GM12891 (cell line): ENCODE measurements around the gene BRCA1.
"Not testable (repeated sequence)": the region's sequence is repeated elsewhere in the genome, so short reads cannot be mapped to it uniquely, and the experiment has no call there.

Experiments used
- DNase-seq: peaks from one replicate; pipeline ENCODE4 v3.0.0; 2011; ENCODE audit warnings: low spot score; ENCODE audit not compliant: insufficient read length
- FAIRE-seq: peaks from 2 replicates; lab custom pipeline; 2011; peaks lifted over from hg19 to GRCh38; lab: Jason Lieb, UNC
- PAX5 ChIP-seq: IDR thresholded peaks from 2 replicates; pipeline ENCODE4 v1.6.1; 2011; ENCODE audit warnings: low read length, moderate library complexity, mild to moderate bottlenecking; ENCODE audit not compliant: insufficient read depth, severe bottlenecking
- POLR2A ChIP-seq: IDR thresholded peaks from 2 replicates; pipeline ENCODE4 v1.6.1; 2011; ENCODE audit warnings: low read depth, low read length, control low read depth
- POLR2AphosphoS5 ChIP-seq: IDR thresholded peaks from 2 replicates; pipeline ENCODE4 v1.6.1; 2011; ENCODE audit warnings: low read depth, low read length, control low read depth
- POU2F2 ChIP-seq: IDR thresholded peaks from 2 replicates; pipeline ENCODE4 v1.6.1; 2011; ENCODE audit warnings: low read depth, mild to moderate bottlenecking, control low read depth, low read length, moderate library complexity
- SPI1 ChIP-seq: IDR thresholded peaks from 2 replicates; pipeline ENCODE4 v1.6.1; 2011; ENCODE audit warnings: low read depth, low read length, control low read depth
- TAF1 ChIP-seq: IDR thresholded peaks from 2 replicates; pipeline ENCODE4 v1.6.1; 2011; ENCODE audit warnings: low read depth, low read length, control low read depth

Gene BRCA1

DNA sequence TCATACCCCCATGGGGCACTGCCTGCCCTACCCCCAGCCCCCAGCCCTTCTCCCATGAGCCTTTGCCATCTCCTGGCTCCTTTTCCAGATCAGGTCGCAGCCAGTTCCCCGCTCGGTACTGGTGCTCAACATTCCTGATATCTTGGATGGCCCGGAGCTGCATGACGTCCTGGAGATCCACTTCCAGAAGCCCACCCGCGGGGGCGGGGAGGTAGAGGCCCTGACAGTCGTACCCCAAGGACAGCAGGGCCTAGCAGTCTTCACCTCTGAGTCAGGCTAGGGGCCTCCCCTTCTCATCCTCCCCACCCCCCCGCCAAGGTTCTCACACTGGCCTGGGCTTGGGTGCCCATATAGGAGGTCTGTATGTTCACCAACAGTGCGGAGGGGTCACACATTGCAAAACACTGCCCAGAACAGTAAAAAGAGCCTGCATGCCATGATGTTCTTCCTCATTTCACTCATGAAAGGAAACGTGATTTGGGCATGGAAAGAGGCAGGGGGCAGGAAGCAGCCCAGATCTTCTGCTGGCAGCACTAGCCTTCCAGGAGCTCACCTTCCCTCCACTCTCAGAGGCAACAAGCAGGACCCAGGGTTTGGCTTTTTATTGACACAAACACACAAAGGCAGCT is 111.0 kb downstream of the BRCA1 start:
- DNase-seq (no peak), FAIRE-seq (no peak)
- TF ChIP-seq POLR2AphosphoS5: no peak
- no peak for TF ChIP-seq PAX5
- TF ChIP-seq TAF1: no peak
- no peak for TF ChIP-seq SPI1
- TF ChIP-seq POLR2A: no peak
- TF ChIP-seq POU2F2: no peak

DNA sequence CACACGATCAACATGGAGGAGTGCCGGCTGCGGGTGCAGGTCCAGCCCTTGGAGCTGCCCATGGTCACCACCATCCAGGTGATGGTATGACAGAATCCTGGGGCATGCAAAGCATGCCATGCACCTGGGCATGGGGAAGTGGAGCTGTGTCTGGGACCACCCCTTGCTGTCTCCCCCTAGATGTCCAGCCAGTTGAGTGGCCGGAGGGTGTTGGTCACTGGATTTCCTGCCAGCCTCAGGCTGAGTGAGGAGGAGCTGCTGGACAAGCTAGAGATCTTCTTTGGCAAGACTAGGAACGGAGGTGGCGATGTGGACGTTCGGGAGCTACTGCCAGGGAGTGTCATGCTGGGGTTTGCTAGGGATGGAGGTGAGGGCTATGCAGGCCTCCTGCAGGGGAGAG is 111.9 kb downstream of the BRCA1 start:
- FAIRE-seq: no peak
- DNase-seq: no peak
- no peak for TF ChIP-seq PAX5
- TF ChIP-seq SPI1: no peak
- TF ChIP-seq TAF1: no peak

DNA sequence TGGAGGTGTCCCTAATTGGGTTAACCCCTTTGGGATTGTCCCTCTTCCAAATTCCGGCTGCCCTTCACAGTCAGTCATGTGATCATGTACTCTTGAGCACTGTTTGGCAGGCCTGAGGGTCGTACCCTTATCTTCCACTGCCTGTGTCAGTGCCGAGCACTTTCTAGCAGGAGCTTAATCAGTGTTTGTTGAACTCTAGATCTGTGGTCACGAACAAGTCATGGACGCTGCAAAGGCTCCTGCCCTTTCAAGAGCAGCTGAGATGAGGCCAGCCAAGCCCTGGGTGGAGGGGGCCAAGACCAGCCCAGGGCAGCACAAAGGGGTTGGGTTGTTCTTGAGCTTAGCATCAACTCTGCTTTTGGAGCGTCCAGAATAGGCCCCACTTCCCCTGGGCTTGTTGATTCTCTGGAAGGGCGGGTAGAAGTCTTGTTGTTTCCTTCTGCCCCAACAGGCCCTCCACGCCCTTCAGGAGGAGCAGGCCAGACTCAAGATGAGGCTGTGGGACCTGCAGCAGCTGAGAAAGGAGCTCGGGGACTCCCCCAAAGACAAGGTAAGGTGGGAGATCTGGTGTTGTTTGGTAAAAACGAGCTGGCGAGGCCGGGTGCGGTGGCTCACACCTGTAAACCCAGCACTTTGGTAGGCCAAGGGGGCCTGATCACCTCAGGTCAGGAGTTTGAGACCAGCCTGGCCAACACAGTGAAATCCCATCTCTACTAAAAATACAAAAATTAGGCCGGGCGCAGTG is 113.3 kb downstream of the BRCA1 start:
- no peak for FAIRE-seq
- no peak for TF ChIP-seq POLR2AphosphoS5
- TF ChIP-seq POLR2A: no peak
- TF ChIP-seq TAF1: no peak
- TF ChIP-seq SPI1: no peak
- DNase-seq: no peak

DNA sequence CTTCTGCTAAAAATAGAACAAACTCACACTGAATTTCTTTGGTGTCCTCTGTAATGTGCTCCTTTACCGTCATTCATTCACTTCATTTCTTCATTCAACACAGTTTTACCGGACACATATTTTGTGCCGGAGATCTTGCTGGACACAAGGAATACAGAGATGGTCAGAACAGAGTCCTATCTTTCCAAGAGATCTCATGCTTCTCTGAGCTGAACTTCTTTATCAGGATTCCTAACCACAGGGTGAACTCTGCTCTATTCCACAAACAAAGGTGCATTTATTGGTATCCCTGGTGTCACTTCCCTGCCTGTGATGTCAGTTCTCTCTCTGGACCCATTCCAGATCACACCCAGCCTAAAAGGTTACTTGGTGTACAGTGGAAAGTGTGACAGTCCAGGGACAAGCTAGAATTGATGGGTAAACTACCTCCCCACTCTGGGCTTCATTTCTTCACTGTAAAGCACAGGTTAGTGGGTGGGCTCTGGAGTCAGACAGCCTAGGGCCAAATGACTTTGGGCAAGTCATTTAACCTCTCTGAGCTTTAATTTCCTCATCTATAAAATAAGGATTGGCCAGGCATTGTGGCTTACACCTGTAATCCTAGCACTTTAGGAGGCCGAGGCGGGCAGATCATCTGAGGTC is 114.4 kb downstream of the BRCA1 start:
- DNase-seq (no peak), FAIRE-seq (no peak)
- no peak for TF ChIP-seq POU2F2
- no peak for TF ChIP-seq TAF1
- TF ChIP-seq PAX5: no peak
- TF ChIP-seq SPI1: no peak
- TF ChIP-seq POLR2A: no peak
- TF ChIP-seq POLR2AphosphoS5: no peak

DNA sequence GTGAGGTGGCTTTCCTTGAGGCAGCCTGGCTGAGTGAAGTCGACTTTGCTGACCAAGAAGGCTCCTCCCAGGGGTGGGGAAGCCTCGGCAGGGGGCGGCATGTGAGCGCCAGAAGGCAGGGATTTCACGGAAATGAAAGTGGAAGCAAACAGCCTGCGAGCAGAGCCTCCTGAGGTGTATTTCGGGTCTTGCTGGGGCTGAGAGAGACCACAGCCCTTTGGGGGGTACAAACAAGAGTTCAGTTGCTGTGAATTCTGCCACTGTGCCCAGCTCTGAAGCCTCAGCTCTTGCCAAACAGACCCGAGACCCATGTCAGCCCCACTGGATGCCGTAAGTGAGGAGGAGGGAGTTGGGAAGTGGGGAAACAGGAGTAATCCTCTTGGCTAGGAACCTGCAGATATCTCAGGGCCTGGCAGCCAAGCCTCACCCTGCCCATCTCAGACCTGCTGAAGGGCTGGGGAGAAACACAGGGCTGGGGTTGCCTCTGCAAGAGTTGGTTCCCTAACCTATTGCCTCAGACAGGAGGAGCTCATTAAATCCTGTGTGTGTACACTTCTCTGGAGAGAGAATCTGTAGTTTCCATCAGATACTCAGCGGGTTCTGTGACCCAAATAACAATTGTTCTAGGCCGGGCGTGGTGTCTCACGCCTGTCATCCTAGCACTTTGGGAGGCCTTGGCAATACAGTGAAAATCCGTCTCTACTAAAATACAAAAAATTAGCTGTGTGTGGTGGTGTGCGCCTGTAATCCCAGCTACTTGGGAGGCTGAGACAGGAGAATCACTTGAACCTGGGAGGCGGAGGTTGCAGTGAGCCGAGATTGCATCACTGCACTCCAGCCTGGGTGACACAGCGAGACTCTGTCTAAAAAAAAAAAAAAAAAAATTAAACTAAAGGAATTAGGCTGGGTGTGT is 118.3 kb downstream of the BRCA1 start, which contains the start of gene IFI35:
TSS of gene IFI35 (plus strand) at position 146 of the 913 bp plus-strand sequence. CDS start at position 310, 164 bp downstream.
- FAIRE-seq (peak; percentile 77), DNase-seq (peak; percentile 74)
- peak; percentile 41 for TF ChIP-seq SPI1
- TF ChIP-seq POLR2AphosphoS5: peak; percentile 74
- peak; percentile 73; the same call in 1 of the 2 replicates for TF ChIP-seq TAF1
- TF ChIP-seq POLR2A: peak; percentile 75
- TF ChIP-seq POU2F2: peak; percentile 14; the same call in 1 of the 2 replicates
- TF ChIP-seq PAX5: no peak

DNA sequence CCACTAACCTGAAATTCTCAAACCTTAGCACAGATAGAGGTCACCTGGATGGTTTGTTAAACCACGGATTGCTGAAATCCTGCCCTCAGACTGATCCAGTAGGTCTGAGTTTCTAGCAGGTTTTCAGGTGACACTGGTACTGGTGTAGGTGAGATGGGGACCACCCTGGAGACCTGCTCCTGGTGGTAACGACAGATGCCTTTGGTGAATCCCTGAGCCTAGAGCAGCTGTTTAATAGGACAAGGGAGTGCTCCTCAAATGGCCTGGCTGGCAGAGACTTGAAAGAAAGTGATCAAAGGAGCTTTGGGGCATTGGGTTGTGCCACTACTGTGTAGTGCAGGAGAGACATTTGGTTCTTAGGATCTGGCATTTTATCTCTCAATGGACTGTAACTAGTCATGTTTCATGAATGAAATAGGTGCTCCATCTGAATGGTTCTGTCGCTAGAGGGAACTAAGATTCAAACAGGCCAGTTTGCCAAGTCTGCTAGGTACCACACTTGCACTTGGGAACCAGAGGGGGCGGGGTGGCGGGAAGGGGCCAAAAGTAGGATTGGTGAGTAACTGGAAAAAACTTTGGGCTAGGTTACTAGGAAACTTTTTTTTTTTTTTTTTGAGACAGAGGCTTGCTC is 121.5 kb downstream of the BRCA1 start:
- no peak for FAIRE-seq
- no peak for DNase-seq

DNA sequence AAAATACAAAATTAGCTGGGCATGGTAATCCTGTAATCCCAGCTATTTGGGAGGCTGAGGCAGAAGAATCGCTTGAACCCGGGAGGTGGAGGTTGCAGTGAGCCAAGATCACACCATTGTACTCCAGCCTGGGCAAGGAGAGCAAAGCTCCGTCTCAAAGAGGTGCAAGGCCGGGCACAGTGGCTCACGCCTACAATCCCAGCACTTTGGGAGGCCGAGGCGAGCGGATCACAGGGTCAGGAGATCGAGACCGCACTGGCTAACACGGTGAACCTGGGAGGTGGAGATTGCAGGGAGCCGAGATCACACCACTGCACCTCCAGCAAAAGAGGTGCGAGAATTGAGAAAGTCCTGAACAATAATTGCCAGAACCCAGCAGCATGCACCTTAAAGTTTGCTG is 124.3 kb downstream of the BRCA1 start:
- TF ChIP-seq POU2F2: 0 out of 2 replicates have a peak, but pooled peaks have one; percentile 19
- peak; percentile 40; the same call in 1 of the 2 replicates for TF ChIP-seq POLR2A
- peak; percentile 23; the same call in 1 of the 2 replicates for TF ChIP-seq POLR2AphosphoS5
- FAIRE-seq, DNase-seq: not testable (repeated sequence)

More for the DNA sequence above, 121.5 kb downstream of the BRCA1 start:
- no peak for TF ChIP-seq SPI1
- no peak for TF ChIP-seq TAF1
- TF ChIP-seq PAX5: no peak
- peak; percentile 68; the same call in 1 of the 2 replicates for TF ChIP-seq POU2F2
- TF ChIP-seq POLR2AphosphoS5: peak; percentile 80
- TF ChIP-seq POLR2A: peak; percentile 86

DNA sequence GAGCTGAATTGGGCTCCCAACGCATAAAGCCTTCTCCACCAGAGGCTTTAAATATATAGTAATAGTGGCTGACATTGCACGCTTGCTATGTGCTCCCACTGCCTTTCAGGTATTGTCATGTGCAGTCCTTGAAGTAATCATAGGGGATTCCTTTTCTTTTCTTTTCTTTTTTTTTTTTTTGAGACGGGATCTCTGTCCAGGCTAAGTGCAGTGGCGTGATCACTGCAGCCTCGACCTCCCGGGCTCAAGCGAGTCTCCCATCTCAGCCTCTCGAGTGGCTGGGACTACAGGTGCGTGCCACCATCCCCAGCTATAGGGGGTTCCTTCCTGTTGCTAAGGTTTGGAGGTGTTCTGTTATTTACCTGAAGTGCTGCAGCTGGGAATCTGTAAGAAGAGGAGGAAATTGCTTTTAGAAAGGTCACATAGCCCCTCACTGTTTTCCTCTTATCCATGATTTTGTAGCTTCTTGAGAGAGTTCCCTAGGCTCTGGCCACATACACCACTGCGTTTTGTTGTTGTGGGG is 126.1 kb downstream of the BRCA1 start:
- no peak; the same call in 1 of the 2 replicates for TF ChIP-seq POLR2AphosphoS5
- no peak for TF ChIP-seq POU2F2
- TF ChIP-seq SPI1: no peak
- DNase-seq (no peak), FAIRE-seq (peak; percentile 23)
